Activated CD4-positive, alpha-beta T cell treated with anti-CD3 and anti-CD28 coated beads, Interleukin-2, amount 50 U/mL, for 48 hours (primary cell): Measurements from ENCODE around the gene PERCC1.
A peak's percentile ranks its signal among the peaks of the same experiment; 100 is the strongest.
"Not testable (repeated sequence)": the region's sequence is repeated elsewhere in the genome, so short reads cannot be mapped to it uniquely, and the experiment has no call there.

Source experiments
- DNase-seq, 2 experiments: peaks; one replicate each; pipeline ENCODE4 v3.0.0-alpha.2; 2020

PERCC1 gene

DNA sequence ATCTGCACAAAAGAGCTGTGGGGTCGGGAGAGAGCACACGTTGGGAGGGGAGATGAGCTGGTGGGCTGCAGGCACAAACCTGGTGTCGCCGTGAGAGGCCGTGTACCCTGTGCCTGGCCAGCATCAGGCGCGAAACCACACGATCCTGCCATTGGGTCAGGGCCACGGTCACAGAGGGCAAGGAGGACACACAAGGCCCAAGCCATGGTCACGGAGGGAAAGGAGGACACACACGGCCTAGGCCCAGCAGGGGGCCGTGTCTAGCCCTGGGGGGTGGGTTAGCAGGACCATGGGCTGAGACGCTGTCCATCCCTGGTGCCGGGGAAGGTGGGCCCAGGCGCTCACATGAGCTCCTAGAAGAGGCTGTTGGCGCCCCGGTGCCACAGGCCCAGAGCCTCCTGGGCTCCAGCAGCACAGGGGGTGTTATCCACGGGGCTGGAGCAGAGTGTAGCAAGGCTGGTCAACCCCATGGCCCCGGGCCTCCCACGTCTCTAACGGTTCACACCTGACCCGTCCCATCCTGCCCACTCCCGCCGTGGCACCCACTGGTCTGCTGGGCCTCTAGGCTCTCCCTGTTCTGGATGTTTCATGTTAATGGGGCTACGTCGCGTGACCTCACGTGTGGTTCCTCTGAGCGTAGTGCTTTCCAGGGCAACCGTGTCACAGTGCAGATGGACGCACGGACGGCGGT is 21.0 kb downstream of the PERCC1 start:
- no peak for DNase-seq

DNA sequence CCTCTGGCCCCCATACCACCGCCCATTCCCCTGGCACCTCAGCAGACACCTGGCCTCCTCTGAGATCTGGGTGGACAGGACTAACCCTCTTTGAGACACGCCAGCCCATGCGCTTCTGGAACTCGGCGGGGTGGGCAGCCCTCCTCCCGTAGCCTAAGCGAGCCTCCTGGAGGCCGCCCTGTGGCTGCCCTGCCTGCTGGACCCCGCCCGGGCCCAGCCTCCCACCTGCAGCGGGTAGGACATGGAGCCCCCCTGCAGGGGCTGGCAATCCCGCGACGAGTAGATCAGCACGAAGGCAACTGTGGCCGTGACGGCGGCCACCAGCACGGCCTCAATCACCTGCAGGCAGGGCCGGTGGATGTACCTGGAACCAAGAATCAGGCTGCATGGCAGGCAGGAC is 21.7 kb downstream of the PERCC1 start:
- no peak for DNase-seq

DNA sequence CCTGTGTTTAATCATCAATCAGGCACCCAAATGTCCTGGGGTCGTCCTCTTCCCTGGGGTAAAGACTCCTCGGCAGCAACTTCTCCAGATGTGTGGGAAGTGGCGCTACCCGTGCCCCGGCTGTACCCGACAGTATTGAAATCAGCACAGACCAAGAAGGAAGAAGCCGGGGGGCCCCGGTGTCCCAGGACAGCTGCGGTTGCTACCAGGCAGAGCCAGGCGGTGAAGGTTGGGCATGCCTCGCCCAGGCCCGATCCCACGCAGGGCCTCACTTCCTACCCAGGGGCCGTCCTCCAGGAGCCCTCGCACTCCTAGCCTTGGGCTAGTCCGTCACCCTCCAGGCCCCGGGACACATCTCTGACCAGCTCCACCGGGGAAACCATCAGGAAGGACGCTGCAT is 22.4 kb downstream of the PERCC1 start:
- no peak for DNase-seq

DNA sequence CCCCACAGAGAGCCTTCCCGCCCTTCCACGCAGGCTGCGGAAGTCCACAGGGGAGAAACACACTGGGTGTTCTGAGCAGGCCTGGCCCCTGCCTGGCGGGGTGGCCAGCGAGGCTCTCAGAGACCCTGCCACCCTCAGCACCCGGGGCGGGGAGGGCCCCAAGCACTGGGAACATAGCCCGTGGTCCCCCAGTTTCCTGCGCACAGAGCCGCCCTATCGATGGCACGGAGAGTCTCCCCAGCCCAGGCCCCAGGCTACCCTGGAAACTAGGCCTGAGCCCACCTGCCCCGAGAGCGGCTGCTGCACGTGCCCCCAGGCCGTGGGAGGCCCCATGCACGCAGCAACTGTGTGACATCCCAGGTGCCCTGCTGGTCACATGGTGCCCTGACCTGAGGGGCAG is 23.7 kb downstream of the PERCC1 start:
- DNase-seq: no peak

DNA sequence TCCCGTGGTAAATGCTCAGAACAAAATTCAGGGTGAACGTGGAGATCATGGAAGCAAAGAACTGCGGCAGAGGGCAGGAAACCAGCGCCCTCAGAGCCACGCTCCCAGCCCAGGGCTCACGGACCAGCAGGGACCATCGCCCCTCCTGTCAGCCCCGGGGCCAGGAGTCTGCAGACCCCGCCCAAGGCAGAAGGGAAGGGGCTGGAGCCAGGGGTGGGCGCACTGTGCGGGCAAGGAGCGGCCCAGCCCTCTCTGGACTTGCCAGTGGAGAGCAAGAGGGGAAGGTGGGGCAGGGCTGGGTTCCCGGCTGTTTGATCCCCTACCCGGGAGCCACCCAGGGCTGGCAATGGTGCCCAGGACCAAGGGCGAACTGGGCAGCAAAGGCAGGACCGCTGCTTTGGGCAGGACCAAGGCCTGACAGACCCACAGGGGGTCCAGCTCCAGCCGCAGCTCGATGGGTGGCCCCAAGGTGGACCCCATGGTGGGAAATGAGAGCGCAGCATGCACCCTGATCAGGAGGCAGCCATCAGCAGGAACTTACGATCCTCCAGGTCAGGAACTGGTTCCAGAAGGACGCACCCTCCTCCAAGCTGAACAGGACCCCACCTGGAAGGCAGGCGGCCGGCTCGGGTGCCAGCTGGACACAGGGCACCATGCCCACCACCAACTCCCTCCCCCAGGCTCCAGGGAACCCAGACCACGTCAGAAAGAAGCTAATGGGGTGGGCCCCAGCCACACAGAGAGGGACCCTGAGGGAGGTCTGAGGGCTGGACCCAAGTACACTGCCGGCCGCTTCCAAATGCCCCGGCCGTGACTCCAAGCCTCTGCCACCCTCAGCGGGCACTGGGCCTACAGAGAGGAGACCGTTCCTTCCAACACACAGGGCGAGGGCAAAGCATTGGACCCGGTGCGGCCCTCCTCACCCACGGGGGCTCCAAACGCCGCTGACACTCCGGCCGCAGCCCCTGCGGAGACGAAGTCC is 24.6 kb downstream of the PERCC1 start:
- no peak for DNase-seq

DNA sequence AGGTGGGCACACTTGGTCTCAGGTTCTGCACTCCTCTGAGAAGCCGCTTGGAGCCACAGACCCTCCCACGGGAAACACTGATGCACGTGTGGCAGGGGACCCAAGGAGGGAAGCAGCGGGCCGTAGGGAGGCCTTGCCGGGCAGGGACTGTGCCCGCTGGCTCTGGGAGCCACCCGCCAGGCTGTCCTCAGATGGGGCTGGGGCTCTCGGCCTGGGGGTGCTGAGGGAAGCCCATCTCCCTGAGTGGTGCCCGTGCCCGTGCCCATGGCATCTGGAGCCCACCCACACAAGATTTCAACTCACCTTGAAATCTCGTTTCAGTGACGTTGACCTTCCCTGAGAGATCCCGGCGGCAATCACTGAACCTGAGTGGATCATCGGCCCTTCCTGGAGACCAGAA is 26.1 kb downstream of the PERCC1 start:
- DNase-seq: no peak

DNA sequence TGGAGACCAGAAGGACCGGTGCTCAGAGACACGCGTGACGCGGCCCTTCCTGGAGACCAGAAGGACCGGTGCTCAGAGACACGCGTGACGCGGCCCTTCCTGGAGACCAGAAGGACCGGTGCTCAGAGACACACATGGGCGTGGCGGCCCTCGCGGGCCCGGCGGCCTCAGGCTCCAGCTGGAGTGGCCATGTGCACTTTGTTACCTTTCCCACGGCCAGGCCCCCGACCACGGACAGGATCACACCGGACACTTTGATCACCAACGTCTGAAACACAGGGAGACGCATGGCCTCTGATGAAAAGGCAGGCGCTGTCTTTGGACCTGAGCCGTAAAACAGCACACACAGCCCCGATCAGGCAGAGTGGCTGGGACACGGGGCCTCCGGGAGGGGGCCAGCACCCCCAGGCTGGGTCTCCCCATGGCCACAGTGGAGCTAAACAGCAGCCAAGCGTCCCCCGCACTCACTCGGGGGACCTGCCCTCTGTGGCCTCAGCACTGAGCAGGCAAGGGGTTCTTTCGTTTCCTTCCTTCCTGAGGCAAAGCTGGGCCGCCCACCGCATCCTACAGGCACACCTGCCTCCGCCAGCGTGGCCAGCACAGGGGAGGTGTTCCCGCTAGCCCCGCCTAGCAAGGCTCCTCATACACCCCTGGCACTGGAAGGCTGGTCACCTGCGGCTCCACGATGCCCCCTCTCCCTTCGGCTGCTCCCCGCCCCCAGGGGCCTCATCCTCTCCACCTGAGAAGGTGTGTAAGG is 26.8 kb downstream of the PERCC1 start:
- DNase-seq: no peak

DNA sequence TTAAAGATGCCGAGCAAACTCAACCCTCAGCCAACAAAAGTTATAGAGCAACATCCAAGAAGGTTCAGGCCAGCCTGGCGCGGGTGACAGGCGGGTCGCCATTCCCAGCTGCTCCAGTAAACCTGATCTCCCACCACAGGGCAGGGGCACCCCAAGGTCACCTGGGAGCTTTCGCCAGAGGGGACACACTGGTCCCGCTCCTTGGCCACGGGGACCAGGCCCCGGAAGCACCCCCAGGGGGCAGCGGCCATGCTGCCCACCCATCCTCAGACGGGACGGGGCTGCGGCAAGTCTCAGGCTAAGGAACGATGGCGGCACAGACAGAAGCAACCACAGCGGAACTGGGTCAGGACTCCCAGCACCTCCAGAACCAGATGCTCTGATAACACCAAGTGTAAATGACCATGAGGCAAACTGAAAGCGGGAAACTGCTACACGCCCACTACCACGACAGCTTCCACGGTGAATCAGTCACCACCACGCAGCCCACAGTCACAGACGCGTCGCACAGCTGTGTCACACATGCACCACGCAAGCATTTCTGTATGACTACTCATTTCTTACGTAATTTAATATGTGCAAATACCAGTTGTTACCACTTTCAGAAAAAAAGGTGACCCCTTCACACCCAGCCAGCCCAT is 27.6 kb downstream of the PERCC1 start:
- peak; percentile 29 to 35 for DNase-seq

DNA sequence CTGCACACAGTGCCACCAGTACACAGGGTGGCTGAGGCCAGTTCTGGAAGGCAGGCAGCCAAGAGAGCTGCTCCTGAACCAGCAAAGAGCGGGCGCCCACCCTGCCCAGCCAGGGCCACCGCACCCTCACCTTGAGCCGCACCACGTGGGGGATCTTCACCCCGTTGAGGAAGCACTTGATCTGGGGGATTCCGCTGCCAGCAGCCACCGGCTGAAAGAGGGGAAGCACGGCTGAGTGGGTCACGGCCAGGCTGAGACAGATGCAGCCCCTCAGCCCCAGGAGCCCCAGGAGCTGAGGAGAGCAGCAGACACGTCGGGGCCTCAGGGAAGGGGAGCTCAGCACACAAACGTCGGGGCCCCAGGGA is 28.1 kb downstream of the PERCC1 start:
- no peak for DNase-seq

DNA sequence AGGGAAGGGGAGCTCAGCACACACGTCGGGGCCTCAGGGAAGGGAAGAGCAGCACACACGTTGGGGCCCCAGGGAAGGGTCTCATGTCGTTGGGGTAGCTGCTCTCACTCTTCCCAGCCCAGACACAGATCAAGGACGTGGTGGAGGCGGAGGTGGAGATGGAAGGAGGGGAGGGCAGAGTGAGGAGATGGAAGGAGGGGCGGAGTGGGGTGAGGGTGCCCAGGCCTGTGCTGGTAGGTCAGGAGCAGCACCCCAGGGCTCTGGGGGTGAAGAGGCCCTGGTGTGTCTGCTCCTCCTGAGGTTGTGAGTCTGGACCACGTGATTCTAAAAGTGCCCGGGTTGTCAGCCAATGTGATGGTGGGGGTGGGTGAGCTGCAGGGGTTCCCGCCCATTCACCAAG is 29.1 kb downstream of the PERCC1 start:
- DNase-seq: no peak

DNA sequence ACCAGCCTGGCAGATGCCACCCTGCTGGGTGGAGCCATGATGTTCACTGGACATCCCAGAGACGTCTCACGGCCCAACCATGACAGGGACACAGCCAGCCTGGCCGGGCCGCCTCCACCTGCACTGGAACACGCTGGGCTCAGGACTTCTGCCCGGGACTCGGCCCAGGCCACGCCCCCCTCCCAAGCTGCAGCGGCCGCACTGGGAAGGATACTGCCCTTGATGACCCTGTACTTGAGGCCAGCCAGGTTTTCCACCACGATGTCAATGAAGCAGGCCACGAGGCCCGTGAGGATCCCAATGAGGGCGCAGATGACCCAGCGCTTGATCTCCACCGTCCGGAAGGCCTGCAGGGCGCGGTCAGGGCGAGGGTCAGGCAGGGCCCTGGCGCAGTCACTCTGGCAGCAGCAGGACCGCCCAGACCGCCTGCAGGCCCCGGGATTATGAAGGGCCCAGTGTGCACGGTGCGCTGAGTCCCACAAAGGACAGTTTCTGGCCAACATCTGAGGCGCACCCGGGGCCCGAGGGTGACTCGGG is 29.8 kb downstream of the PERCC1 start:
- no peak for DNase-seq

DNA sequence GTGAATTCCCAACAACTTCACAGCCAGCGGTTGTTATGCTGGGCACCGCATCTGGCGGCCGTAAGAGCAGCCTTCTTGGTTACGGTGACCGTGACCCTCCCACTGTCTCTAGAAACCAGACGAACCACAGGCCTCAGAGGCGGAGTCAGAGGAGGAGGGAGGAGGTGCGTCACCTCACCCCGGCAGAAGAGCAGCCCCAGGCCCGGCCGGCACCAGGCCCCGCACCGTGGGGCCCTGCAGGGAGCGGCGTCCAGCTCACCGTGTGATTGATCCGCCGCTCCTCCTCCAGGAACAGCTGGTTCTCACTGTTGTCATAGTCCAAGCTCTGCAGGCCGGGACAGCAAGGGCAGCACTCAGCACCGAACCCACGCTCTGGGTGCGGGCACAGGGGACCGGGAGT is 30.3 kb downstream of the PERCC1 start:
- DNase-seq: no peak

DNA sequence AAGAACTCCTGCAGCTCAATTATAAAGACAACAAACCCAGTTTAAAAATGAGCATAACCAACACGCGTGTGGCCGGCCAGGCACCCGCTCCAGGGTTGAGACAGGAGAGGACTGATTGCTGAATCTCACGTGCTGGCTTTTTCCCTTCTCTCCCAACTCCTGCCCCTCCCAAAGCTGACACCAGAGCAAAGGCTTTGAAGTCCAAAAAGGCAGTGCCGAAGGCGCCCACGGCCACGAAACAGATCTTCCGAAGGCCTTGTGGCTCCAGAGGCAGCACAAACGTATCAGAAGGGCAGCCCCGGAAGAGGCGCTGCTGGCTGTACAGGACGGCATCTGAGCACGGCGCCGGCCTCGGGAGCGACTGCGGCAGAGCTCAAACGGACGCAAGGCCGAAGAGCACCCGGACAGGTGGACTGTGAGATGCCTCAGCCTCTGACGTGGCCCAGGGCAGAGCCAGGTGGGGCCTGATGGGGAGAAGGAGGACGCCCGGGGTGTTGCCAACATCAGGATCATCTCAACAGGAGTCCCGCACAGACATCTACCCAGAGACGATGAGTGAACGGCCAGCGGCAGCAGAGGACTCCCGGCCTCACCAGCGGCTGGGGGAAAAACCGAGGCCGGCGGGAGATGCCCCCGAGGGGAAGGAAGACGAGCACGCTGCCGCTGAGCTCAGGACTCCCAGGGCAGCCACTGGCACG is 33.5 kb downstream of the PERCC1 start:
- no peak for DNase-seq

DNA sequence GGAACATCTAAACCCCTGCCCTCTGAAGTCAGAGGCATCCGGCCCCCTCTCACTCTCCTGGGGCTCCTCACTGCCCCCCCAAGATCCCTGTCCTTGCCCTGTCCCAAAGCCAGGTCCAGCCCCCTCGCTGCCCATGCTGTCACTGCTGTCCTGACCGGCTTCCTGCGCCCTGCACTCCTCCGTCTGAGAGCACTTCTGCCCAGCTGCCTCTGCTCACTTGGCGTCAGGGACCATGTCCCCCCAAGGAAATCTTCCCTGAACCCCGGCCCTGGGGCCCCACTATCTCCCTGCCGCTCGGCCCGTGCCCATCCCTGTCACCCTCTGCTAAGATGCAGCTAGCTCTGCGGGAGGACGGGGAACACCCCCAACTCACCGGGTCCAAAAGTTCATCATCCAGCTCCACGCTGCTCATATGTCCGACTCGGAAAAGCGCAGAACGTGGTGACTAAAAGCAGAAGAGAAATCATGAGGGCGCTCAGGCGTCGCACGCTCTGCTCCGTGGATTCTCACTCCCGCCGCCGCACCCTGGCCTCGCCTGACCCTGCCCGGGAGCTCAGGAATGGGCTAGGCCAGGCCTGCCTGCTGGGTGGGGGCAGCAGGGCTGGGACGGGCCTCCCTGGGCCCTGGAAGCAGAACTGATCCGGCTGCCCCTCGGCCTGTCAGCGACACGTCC is 34.2 kb downstream of the PERCC1 start:
- DNase-seq: no peak

DNA sequence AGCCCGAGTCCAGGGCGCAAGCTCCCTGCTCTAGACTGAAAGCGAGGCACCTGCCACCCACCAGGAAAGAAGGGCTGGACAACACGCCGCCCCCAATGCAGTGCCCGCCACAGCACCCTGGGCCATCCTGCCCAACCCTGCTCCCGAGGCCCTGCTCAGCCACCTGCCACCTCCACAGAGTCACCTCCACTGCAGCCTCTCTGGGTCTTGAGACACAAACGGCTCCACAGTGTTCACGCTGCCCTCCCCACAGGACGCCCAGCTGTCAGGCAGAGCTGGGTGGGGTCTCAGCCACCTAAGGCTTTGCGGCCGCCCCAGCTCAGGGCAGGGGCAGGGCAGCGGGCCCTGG is 34.7 kb downstream of the PERCC1 start:
- no peak for DNase-seq

DNA sequence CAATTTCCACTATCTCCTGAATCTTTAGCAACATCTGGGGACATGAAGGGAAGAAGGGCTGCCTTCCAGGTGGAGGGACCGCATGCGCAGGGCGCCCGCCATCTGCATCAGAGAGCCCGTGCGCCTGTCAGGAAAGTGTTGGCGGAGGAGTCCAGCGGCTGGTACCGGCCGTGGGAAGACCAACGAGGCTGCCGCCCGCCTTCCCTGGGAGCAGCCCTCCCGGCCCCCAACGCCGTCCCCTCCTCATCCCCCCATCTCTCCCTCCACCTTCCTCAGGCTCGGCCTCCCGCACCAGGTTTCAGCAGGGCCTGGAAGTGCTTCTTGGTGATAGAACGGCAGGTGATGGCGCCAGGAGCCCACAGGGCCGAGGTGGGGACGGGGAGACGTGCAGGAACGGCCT is 35.2 kb downstream of the PERCC1 start:
- no peak for DNase-seq

DNA sequence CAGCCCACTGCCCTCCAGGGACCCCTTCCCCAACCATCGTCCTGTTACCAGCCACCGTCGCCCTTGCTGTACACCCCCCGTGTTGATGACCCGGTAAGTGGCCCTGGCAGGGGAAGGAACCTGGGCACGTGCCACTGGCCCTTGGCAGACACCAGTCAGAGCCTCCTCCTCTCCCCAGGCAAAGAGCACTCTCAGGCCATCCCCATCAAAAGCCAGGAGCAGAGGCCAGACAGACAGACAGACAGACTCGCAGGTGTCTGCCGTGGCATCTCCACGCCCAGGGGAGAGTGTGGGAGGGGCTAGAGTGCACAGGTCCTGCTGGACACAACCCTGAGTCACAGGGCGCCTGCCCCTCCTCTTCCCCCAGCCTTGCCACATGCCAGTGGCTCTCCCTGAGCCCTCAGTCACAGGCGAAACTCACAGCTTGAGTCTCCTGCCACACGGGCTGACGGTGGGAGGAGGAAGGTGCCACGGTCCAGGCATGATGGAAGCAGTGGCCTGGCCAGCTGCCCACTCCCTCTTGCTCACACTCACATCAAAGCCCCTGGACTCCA is 36.2 kb downstream of the PERCC1 start:
- no peak for DNase-seq

DNA sequence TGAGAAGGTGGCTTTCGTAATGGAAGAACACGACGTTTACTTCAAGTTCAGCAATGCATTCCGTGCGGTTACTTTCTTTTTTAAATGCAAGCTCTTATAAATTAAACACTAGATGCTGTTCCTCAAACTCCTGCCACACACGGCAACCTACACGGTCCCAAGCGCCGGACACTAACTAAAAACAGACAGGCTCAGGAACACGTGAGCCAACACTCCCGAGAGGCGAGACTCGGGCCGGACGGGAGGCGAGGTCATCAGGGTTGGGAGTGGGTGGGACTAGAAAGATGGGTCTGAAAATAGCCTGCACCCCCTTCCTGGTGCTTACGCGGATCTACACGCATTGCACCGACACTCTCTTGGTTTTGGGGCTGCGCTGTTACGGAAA is 37.5 kb downstream of the PERCC1 start:
- no peak for DNase-seq

DNA sequence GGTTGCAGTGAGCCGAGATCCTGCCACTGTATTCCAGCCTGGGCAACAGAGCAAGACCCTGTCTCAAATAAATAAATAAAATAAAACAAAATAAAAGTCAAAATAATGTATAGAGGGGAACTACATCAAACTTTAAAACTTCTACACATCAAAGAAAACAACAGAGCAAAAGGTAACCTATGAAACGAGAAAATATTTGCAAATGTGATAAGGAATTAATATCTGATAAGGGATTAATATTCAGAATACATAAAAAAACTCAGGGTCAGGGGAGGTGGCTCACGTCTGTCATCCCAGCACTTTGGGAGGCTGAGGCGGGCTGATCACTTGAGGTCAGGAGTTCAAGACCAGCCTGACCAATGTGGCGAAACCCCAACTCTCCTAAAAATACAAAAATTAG is 38.3 kb downstream of the PERCC1 start:
- not testable (repeated sequence) for DNase-seq

DNA sequence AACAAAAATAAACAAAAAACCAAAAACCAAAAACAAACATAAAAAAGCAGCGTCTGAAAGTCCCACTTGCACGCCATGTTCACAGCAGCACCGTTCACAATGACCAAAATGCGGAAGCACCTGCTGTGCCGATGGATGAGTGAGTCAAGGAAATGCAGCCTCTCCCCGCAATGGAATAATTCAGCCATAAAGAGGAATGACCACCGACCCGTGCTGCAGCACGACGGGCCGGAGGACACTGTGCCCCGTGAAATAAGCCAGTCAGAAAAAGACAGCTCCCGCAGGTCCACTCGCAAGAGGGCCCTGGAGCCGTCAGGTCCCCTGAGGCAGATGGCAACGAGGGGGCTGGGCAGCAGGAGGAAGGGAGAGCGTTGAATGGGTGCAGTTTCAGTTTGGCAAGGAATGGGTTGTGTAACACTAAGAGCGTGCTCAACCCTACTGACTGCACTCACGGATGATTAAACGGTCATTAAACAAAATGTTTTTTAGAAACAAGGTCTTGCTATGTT is 38.9 kb downstream of the PERCC1 start:
- DNase-seq: no peak
